ENCODE results near the gene CEP112.

The CEP112 gene

DNA sequence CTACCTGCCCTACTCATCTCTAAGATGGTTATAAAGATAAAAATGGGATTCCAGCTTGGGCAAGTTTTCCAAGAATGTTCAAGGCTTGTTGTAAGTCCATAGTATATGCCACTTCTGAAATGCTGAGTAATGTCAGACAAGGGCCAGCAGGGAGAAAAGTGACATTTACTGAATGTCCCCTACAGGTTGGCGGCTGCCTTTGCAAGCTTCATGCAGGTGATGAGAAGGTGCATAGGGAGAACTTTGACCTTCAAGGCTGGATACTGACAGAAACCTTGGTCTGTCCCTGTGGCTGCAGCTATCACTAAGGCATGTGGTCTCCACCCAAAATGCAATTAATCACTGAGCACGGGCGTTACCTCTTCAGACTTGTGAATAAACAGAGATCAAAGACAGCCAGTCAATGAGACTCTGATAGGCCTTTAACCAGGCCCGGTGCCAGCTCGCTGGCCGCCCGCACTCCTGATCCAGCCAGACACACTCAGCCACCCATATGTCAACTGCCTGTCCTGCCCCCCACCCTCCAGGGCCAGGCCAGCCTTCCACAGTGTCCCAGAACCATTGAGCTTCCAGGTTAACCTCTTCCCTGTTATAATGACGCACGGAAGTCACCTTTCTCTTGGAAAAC is 603.6 kb downstream of the CEP112 start:
- Histone ChIP-seq H3K27ac (ENCODE audit: low read depth, low read length) (no peak overlapping the region), H3K4me1 (ENCODE audit: control insufficient read depth, insufficient read depth, low read length) (peaks cover 20% of the 10 kb centered on the region), H3K36me3 (ENCODE audit: control insufficient read depth, insufficient read depth, low read length) (no peaks in the 10 kb centered on the region), H3K4me3 (ENCODE audit: low read depth, low read length) (no peak overlapping the region), H3K9me3 (ENCODE audit: control insufficient read depth, insufficient read depth, low read length) (no peaks in the 10 kb centered on the region), H3K9ac (ENCODE audit: low read depth, low read length) (no peak overlapping the region), H3K27me3 (ENCODE audit: control insufficient read depth, insufficient read depth, low read length) (no peaks in the 10 kb centered on the region; the same call in 1 of the 2 replicates)

DNA sequence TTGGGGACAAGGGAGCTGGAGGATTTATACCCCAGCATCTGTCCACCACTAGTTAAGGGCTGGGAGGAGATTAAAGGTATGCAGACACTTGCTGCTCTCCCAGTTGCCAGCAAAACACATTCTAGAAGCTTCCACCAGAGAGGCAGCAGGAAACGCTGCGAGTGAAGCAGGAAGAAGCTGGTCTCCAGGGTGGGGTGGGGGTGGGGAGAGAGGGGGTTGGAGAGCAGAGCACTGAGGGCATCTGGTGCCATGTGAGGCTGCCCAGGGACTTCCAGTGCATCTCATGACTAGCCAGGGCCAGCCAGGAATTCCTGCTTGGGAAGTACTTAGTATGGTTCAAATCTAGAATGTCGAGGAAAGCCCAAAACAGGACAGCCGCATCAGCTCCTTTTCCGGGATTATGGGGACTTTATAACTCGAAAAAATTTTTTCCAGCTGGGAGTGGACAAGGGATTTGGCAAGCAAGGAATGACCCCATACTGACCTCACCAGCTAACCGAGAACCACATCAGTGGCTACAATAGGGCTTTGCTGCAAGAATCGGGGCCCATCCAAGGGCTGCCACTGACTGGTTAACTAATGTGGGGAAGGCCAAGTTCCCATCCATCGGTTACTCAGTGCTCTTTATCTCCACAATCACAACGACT is 604.3 kb downstream of the CEP112 start:
- Histone ChIP-seq H3K36me3 (ENCODE audit: control insufficient read depth, insufficient read depth, low read length) (no peaks in the 10 kb centered on the region), H3K9me3 (ENCODE audit: control insufficient read depth, insufficient read depth, low read length) (no peaks in the 10 kb centered on the region), H3K27ac (ENCODE audit: low read depth, low read length) (no peak overlapping the region), H3K27me3 (ENCODE audit: control insufficient read depth, insufficient read depth, low read length) (no peaks in the 10 kb centered on the region; the same call in 1 of the 2 replicates), H3K4me3 (ENCODE audit: low read depth, low read length) (no peak overlapping the region), H3K9ac (ENCODE audit: low read depth, low read length) (no peak overlapping the region), H3K4me1 (ENCODE audit: control insufficient read depth, insufficient read depth, low read length) (peaks cover 14% of the 10 kb centered on the region)

GRCh38 chr17:65586899-65587298 is 605.0 kb downstream of the CEP112 start:
- Histone ChIP-seq H3K36me3 (ENCODE audit: control insufficient read depth, insufficient read depth, low read length) (no peaks in the 10 kb centered on the region), H3K9me3 (ENCODE audit: control insufficient read depth, insufficient read depth, low read length) (no peaks in the 10 kb centered on the region), H3K9ac (ENCODE audit: low read depth, low read length) (no peak overlapping the region), H3K27ac (ENCODE audit: low read depth, low read length) (no peak overlapping the region), H3K4me3 (ENCODE audit: low read depth, low read length) (no peak overlapping the region), H3K4me1 (ENCODE audit: control insufficient read depth, insufficient read depth, low read length) (peaks cover 6% of the 10 kb centered on the region; the same call in 1 of the 2 replicates), H3K27me3 (ENCODE audit: control insufficient read depth, insufficient read depth, low read length) (no peaks in the 10 kb centered on the region)

Measured in HUES48 (cell line).